Upper lobe of left lung (tissue), 4 donors: ENCODE data around the gene RAB5B.

Source experiments
- EP300 ChIP-seq, 4 donors: sonication (generic); formaldehyde crosslinking; IDR thresholded peaks; one replicate each; pipeline ENCODE4 v1.5.1; 2017; ENCODE audit warnings: antibody characterized with exemption in 4 of 4, control low read depth in 2 of 4
- POLR2AphosphoS5 ChIP-seq, 2 donors: sonication (generic); formaldehyde crosslinking; IDR thresholded peaks; one replicate each; pipeline ENCODE4 v1.5.1; 2017; ENCODE audit warnings: antibody characterized with exemption in 2 of 2

DNA sequence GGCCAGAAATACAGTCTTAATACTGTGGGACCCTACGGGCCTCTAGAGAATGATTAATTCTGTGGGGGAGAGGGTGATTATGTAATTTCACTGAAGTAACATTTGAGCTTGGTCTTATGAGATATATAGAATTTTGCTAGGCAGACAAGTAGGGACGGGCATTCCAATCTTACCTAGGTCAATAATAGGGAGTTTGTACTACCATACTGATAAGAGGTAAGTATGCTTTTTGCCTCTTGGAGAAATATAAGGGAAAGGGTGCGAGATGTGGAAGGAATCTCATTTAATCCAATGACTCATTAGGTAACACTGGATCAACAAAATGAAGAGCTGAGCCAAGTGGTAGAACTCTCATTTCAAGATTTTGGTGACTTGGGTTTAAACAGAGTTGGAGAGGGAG lies 5.2 kb downstream of the RAB5B start:
- TF ChIP-seq POLR2AphosphoS5 (IDR thresholded peaks at IDR 0.05): no peak
- TF ChIP-seq EP300 (IDR thresholded peaks at IDR 0.05): no peak
